ENCODE results near the gene ROBO1.

Gene ROBO1

GRCh38 chr3:79162653-79163052 lies 605.1 kb downstream of the ROBO1 start:
- no peak for DNase-seq (ENCODE audit: low spot score)

GRCh38 chr3:79161941-79162340 lies 605.9 kb downstream of the ROBO1 start:
- no peak for DNase-seq (ENCODE audit: low spot score)

- DNase-seq (ENCODE audit: low spot score) = no peak
These were observed 607.4 kb downstream of the ROBO1 start for GRCh38 chr3:79160421-79160820.

- no peak for DNase-seq (ENCODE audit: low spot score)
These were observed 608.1 kb downstream of the ROBO1 start for GRCh38 chr3:79159736-79160135.

- no peak for DNase-seq (ENCODE audit: low spot score)
These were observed 610.6 kb downstream of the ROBO1 start for GRCh38 chr3:79157191-79157590.

- no peak for DNase-seq (ENCODE audit: low spot score)
These were observed 612.9 kb downstream of the ROBO1 start for GRCh38 chr3:79154865-79155264.

GRCh38 chr3:79148786-79149185 lies 619.0 kb downstream of the ROBO1 start:
- DNase-seq (ENCODE audit: low spot score) = no peak

GRCh38 chr3:79146024-79146423 lies 621.8 kb downstream of the ROBO1 start:
- no peak for DNase-seq (ENCODE audit: low spot score)

- DNase-seq (ENCODE audit: low spot score) = no peak
These were observed 627.1 kb downstream of the ROBO1 start for GRCh38 chr3:79140708-79141107.

GRCh38 chr3:79139395-79140068 lies 628.3 kb downstream of the ROBO1 start:
- no peak for DNase-seq (ENCODE audit: low spot score)

- DNase-seq (ENCODE audit: low spot score) = no peak
These were observed 642.3 kb downstream of the ROBO1 start for GRCh38 chr3:79125313-79125984.

GRCh38 chr3:79115458-79115857 lies 652.3 kb downstream of the ROBO1 start:
- DNase-seq (ENCODE audit: low spot score) = no peak

GRCh38 chr3:79113876-79114275 lies 653.9 kb downstream of the ROBO1 start:
- DNase-seq (ENCODE audit: low spot score) = no peak

- DNase-seq (ENCODE audit: low spot score) = no peak
These were observed 656.3 kb downstream of the ROBO1 start for GRCh38 chr3:79111375-79112052.

- no peak for DNase-seq (ENCODE audit: low spot score)
These were observed 658.0 kb downstream of the ROBO1 start for GRCh38 chr3:79109754-79110153.

- no peak for DNase-seq (ENCODE audit: low spot score)
These were observed 664.5 kb downstream of the ROBO1 start for GRCh38 chr3:79103307-79103706.

- DNase-seq (ENCODE audit: low spot score) = no peak
These were observed 669.7 kb downstream of the ROBO1 start for GRCh38 chr3:79097964-79098660.

GRCh38 chr3:79094654-79095053 lies 673.1 kb downstream of the ROBO1 start:
- DNase-seq (ENCODE audit: low spot score) = no peak

GRCh38 chr3:79086514-79086913 lies 681.3 kb downstream of the ROBO1 start:
- DNase-seq (ENCODE audit: low spot score) = no peak

GRCh38 chr3:79085171-79085570 lies 682.6 kb downstream of the ROBO1 start:
- no peak for DNase-seq (ENCODE audit: low spot score)

- no peak for DNase-seq (ENCODE audit: low spot score)
These were observed 686.5 kb downstream of the ROBO1 start for GRCh38 chr3:79081335-79081734.

- no peak for DNase-seq (ENCODE audit: low spot score)
These were observed 693.2 kb downstream of the ROBO1 start for GRCh38 chr3:79074558-79074957.

- DNase-seq (ENCODE audit: low spot score) = no peak
These were observed 700.1 kb downstream of the ROBO1 start for GRCh38 chr3:79067734-79068133.
